ENCODE results near the gene GLIPR2.

Gene GLIPR2

GRCh38 chr9:36134761-36135505 lies 1.6 kb upstream of the GLIPR2 start (continued):
- TF ChIP-seq SCRT2 (tag by site-specific recombination; IDR thresholded peaks at IDR 0.05) = no peak
- TF ChIP-seq ZNF707 (tag by site-specific recombination; IDR thresholded peaks at IDR 0.05) = no peak
- no peak for TF ChIP-seq ZNF280C (tag by site-specific recombination; IDR thresholded peaks at IDR 0.05)
- TF ChIP-seq ZNF513 (tag by site-specific recombination; IDR thresholded peaks at IDR 0.05) = no peak
- TF ChIP-seq ZNF19 (tag by site-specific recombination; IDR thresholded peaks at IDR 0.05; ENCODE audit: low read depth) = no peak
- TF ChIP-seq ZSCAN16 (tag by site-specific recombination; IDR thresholded peaks at IDR 0.05) = no peak
- no peak for TF ChIP-seq ZFP69B (tag by site-specific recombination; IDR thresholded peaks at IDR 0.05)
- TF ChIP-seq ZNF404 (tag by site-specific recombination; IDR thresholded peaks at IDR 0.05) = no peak
- peak; percentile 72 for TF ChIP-seq KLF1 (tag by site-specific recombination; IDR thresholded peaks at IDR 0.05)
- TF ChIP-seq ZNF174 (tag by site-specific recombination; IDR thresholded peaks at IDR 0.05) = no peak
- TF ChIP-seq ZNF239 (tag by site-specific recombination; IDR thresholded peaks at IDR 0.05) = no peak
- TF ChIP-seq KLF9 (tag by site-specific recombination; IDR thresholded peaks at IDR 0.05; ENCODE audit: low read depth) = no peak

GRCh38 chr9:36135741-36136271 lies 727 bp upstream of the GLIPR2 start:
- CTCF ChIA-PET = interaction anchor here (0.8 to 7.0 kb wide), 6 partner anchors 14 to 141 kb away, joined by 3 to 55 read pairs (median 4); no protein-coding TSS in a partner anchor
- POLR2A ChIA-PET = interaction anchor here (1.0 to 2.2 kb wide), 6 partner anchors 12 to 56 kb away, joined by 4 to 18 read pairs (median 8); partner anchors contain the start of gene CLTA
- TF ChIP-seq ZNF10 (tag by site-specific recombination; IDR thresholded peaks at IDR 0.05) (no peak), ZNF514 (tag by site-specific recombination; IDR thresholded peaks at IDR 0.05) (no peak), PATZ1 (tag by site-specific recombination; IDR thresholded peaks at IDR 0.05) (0 out of 2 replicates have a peak, but pooled peaks have one; percentile 39), HOXC10 (CRISPR knock-in tag; IDR thresholded peaks at IDR 0.05) (no peak), ZNF112 (tag by site-specific recombination; IDR thresholded peaks at IDR 0.05) (no peak), ZSCAN18 (tag by site-specific recombination; IDR thresholded peaks at IDR 0.05) (no peak), KLF17 (tag by site-specific recombination; IDR thresholded peaks at IDR 0.05) (peak; percentile 53; the same call in 1 of the 2 replicates), SP7 (tag by site-specific recombination; IDR thresholded peaks at IDR 0.05) (0 out of 2 replicates have a peak, but pooled peaks have one; percentile 15), ZNF248 (tag by site-specific recombination; IDR thresholded peaks at IDR 0.05) (no peak), KLF1 (tag by site-specific recombination; IDR thresholded peaks at IDR 0.05) (peak; percentile 75), ZNF341 (tag by site-specific recombination; IDR thresholded peaks at IDR 0.05; ENCODE audit: low read depth) (peak; percentile 88), ZBTB20 (tag by site-specific recombination; IDR thresholded peaks at IDR 0.05) (peak; percentile 41; the same call in 1 of the 2 replicates), ZNF600 (tag by site-specific recombination; IDR thresholded peaks at IDR 0.05) (peak; percentile 72), SP2 (tag by site-specific recombination; IDR thresholded peaks at IDR 0.05) (peak; percentile 56), SP3 (tag by site-specific recombination; IDR thresholded peaks at IDR 0.05) (peak; percentile 47; the same call in 1 of the 2 replicates), ZXDB (tag by site-specific recombination; IDR thresholded peaks at IDR 0.05) (no peak), ZNF354C (tag by site-specific recombination; IDR thresholded peaks at IDR 0.05; ENCODE audit: borderline replicate concordance, low read depth) (no peak), MEIS1 (CRISPR knock-in tag; IDR thresholded peaks at IDR 0.05; ENCODE audit: borderline replicate concordance) (no peak)

More at GRCh38 chr9:36135741-36136271, 727 bp upstream of the GLIPR2 start:
- H3K4me3 ChIP-seq (ENCODE audit: low read depth, low read length) = peak overlapping the region; percentile 62
- no peaks in the 10 kb centered on the region for H3K36me3 ChIP-seq (ENCODE audit: control insufficient read depth in 2 of 2, insufficient read depth in 1 of 2, low read length in 2 of 2)
- H3K9me3 ChIP-seq (ENCODE audit: control insufficient read depth, insufficient read depth, low read depth, low read length) = no peaks in the 10 kb centered on the region
- no peaks in the 10 kb centered on the region for H3K4me1 ChIP-seq (ENCODE audit: control insufficient read depth, insufficient read depth, low read length)
- H3K27ac ChIP-seq (ENCODE audit: extremely low read depth, low read depth, low read length) = peak overlapping the region; percentile 56; the same call in 1 of the 2 replicates

Data from HEK293 (cell line).